ENCODE results near the gene CHD6. TPM values are rescaled to one million over a fixed set of nuclear protein-coding genes. Genes with fewer than 3 reads are reported as not detected.

Gene CHD6
- total RNA-seq, 1 experiment from 2014 or later, result 27.2 TPM

DNA sequence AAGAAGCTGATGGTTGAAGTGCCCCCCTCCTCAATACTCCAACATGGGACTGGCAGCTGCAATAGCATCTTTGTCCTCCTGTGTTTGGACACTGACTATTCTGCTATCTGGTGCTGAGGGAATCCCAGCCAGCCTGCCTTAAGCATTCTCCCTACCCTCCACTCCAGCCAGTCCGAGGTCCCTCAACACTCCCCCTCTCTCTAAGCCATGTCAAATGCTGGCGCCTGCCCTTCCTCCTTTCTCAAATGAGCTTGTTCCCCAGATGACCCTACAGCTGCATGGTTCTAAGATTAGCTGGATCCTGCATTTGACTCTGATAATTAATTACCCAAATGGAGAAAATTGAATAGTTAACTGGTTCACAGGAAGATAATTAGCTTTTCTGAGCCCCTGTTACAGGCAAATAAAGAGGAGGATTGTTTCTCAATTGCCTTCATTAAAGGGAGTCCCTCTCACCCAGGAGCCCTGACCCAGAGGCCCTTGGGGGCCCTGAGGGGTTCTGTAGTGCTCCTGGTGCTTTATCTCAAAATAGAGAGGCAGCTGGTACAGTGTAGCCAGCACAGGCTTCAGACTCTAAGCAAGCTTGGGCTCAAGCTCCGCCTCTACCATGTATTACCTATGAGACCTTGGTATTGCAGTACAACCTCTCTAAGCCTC, 37.9 kb upstream of the CHD6 start:
- Mint-ChIP-seq H3K36me3 (ENCODE audit: insufficient read depth, unreplicated experiment) (no peaks in the 10 kb centered on the region), H3K9me3 (ENCODE audit: unreplicated experiment) (no peaks in the 10 kb centered on the region), H3K27ac (ENCODE audit: low read depth, unreplicated experiment) (no peak overlapping the region), H3K4me1 (ENCODE audit: insufficient read depth, unreplicated experiment) (no peaks in the 10 kb centered on the region), H3K4me3 (ENCODE audit: unreplicated experiment) (no peak overlapping the region), H3K27me3 (ENCODE audit: insufficient read depth, unreplicated experiment) (peaks cover 57% of the 10 kb centered on the region)
- TF ChIP-seq, protein P1, sequence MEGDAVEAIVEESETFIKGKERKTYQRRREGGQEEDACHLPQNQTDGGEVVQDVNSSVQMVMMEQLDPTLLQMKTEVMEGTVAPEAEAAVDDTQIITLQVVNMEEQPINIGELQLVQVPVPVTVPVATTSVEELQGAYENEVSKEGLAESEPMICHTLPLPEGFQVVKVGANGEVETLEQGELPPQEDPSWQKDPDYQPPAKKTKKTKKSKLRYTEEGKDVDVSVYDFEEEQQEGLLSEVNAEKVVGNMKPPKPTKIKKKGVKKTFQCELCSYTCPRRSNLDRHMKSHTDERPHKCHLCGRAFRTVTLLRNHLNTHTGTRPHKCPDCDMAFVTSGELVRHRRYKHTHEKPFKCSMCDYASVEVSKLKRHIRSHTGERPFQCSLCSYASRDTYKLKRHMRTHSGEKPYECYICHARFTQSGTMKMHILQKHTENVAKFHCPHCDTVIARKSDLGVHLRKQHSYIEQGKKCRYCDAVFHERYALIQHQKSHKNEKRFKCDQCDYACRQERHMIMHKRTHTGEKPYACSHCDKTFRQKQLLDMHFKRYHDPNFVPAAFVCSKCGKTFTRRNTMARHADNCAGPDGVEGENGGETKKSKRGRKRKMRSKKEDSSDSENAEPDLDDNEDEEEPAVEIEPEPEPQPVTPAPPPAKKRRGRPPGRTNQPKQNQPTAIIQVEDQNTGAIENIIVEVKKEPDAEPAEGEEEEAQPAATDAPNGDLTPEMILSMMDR (IDR thresholded peaks at IDR 0.05; ENCODE audit: unreplicated experiment), result no peak
- intact Hi-C loops (cut with micrococcal nuclease), result no loop called here
- POLR2A ChIA-PET, result interaction anchor here (1.1 to 1.8 kb wide), 3 partner anchors 8 to 37 kb away, joined by 3 to 5 read pairs (median 4); no protein-coding TSS in a partner anchor
- no TSS peak for BruUV-seq (replicated peaks)
- CTCF ChIA-PET, result interaction anchor here (0.6 to 0.8 kb wide), 4 partner anchors 18 to 214 kb away, joined by 3 to 4 read pairs (median 3); no protein-coding TSS in a partner anchor
- no peak for DNase-seq (ENCODE audit: unreplicated experiment)

DNA sequence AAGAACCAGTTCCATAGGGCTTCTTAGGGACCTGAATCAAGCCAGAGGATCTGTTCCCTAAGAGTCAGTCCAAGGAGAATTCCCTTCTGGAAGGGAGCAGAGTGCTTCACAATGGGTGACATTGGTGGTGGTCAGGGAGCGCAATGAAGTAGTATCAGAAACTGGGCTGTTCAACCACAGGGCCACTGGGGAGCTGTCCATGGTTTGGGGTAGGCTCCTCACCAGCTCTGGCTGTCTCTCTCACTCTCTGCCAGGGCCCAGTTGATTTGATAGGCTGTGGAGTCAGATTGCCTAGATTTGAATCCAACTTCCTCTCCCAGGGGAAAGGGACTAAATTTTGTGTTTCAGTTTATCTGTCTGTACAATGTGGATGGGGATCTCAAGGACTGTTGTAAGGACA, 36.7 kb upstream of the CHD6 start:
- CTCF ChIA-PET, result interaction anchor here (0.6 to 0.8 kb wide), 2 partner anchors 36 to 46 kb away, joined by 3 to 5 read pairs; no protein-coding TSS in a partner anchor
- POLR2A ChIA-PET, result interaction anchor here (1.6 to 1.8 kb wide), 2 partner anchors 11 to 38 kb away, joined by 4 to 5 read pairs; no protein-coding TSS in a partner anchor
- Mint-ChIP-seq H3K27me3 (ENCODE audit: insufficient read depth, unreplicated experiment) (peaks cover 57% of the 10 kb centered on the region), H3K36me3 (ENCODE audit: insufficient read depth, unreplicated experiment) (no peaks in the 10 kb centered on the region), H3K4me1 (ENCODE audit: insufficient read depth, unreplicated experiment) (no peaks in the 10 kb centered on the region), H3K27ac (ENCODE audit: low read depth, unreplicated experiment) (no peak overlapping the region), H3K4me3 (ENCODE audit: unreplicated experiment) (no peak overlapping the region), H3K9me3 (ENCODE audit: unreplicated experiment) (no peaks in the 10 kb centered on the region)
- DNase-seq (ENCODE audit: unreplicated experiment), result peak; percentile 25
- BruUV-seq (replicated peaks), result no TSS peak
- TF ChIP-seq, protein P1 (IDR thresholded peaks at IDR 0.05; ENCODE audit: unreplicated experiment), result no peak
- intact Hi-C loops (cut with micrococcal nuclease), result no loop called here

DNA sequence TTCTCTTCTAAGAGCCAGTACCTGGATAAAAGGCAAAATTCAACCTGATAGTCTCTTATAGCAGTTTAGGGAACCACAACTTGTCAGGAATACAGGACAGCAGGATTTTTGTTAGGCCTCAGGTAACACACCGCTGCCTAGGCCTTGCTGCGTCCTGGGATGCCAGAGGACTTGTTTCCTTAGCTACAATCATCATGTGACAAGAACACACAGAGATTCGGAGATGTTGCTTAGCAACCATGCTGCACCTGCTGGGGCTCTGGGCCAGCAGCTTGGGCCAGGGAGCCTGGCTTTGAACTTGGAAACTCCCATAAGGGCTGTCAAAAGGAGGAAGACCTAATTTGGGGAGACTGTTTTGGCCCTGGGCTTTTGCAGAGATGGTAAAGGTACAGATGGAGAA, 36.1 kb upstream of the CHD6 start:
- Mint-ChIP-seq H3K4me3 (ENCODE audit: unreplicated experiment) (no peak overlapping the region), H3K9me3 (ENCODE audit: unreplicated experiment) (no peaks in the 10 kb centered on the region), H3K36me3 (ENCODE audit: insufficient read depth, unreplicated experiment) (no peaks in the 10 kb centered on the region), H3K27me3 (ENCODE audit: insufficient read depth, unreplicated experiment) (peaks cover 57% of the 10 kb centered on the region), H3K4me1 (ENCODE audit: insufficient read depth, unreplicated experiment) (no peaks in the 10 kb centered on the region), H3K27ac (ENCODE audit: low read depth, unreplicated experiment) (no peak overlapping the region)
- intact Hi-C loops (cut with micrococcal nuclease), result no loop called here
- ChIA-PET POLR2A (no interaction called here), CTCF (interaction anchor here (0.6 kb wide), 1 partner anchor 46 kb away, joined by 3 read pairs; no protein-coding TSS in a partner anchor)
- no TSS peak for BruUV-seq (replicated peaks)
- DNase-seq (ENCODE audit: unreplicated experiment), result no peak
- TF ChIP-seq, protein P1 (IDR thresholded peaks at IDR 0.05; ENCODE audit: unreplicated experiment), result no peak

DNA sequence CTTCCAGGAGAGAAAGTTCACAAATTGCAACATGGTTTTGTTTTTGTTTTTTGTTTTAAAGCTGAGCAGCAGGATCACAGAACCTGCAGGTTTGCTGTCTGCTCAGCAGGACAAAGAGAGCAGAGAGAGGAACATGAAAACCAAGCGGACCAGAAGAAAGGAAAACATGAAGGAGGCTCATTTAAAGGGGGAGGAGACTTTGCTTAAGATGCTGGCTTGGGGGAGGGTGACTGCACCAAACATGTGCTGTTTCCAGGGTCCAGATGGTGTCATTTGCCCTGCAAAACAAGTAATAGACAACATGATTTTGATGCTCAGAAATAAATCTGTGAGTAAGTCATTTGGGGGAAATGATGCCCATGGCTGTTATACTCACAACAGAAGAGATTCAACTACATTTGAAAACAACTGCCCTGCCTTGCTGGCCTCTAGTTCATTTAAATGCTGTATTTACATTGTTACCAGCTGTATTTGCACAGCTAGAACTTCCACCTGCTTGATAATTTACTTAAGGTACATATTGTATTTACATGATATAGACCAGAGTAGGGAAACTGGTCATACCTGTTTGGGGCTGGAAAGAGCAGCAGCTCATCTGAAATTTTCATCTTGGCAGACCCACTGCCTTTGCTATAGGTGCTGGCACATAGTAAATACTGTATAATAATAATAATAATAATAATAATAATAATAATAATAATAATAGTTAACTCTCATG, 32.2 kb upstream of the CHD6 start:
- no peaks in the 10 kb centered on the region for H3K36me3 Mint-ChIP-seq (ENCODE audit: insufficient read depth, unreplicated experiment)
- ChIA-PET CTCF (interaction anchor here (0.6 to 1.3 kb wide), 2 partner anchors 40 to 118 kb away, joined by 3 to 6 read pairs; no protein-coding TSS in a partner anchor), POLR2A (interaction anchor here (1.5 to 2.0 kb wide), 2 partner anchors 20 to 33 kb away, joined by 4 to 8 read pairs; partner anchors contain the start of gene CHD6)
- H3K4me3 Mint-ChIP-seq (ENCODE audit: unreplicated experiment), result no peak overlapping the region
- peaks cover 47% of the 10 kb centered on the region for H3K27me3 Mint-ChIP-seq (ENCODE audit: insufficient read depth, unreplicated experiment)
- TF ChIP-seq, protein P1 (IDR thresholded peaks at IDR 0.05; ENCODE audit: unreplicated experiment), result no peak
- no TSS peak for BruUV-seq (replicated peaks)
- no peaks in the 10 kb centered on the region for H3K9me3 Mint-ChIP-seq (ENCODE audit: unreplicated experiment)
- intact Hi-C loops (cut with micrococcal nuclease), result no loop called here
- no peak overlapping the region for H3K27ac Mint-ChIP-seq (ENCODE audit: low read depth, unreplicated experiment)
- DNase-seq (ENCODE audit: unreplicated experiment), result no peak
- peaks cover 6% of the 10 kb centered on the region for H3K4me1 Mint-ChIP-seq (ENCODE audit: insufficient read depth, unreplicated experiment)

All from MCF 10A (cell line).